Brain microvascular endothelial cell (primary cell): ENCODE measurements around the gene BORCS5.

Experiments
- DNase-seq: peaks from one replicate; pipeline ENCODE4 v3.0.0-alpha.2; 2020
- H3K27ac ChIP-seq: fragments of 250-450 bp; sonication (Bioruptor Pico); 2 replicates; pipeline ENCODE4 v1.5.1; 2020; ENCODE audit warnings: mild to moderate bottlenecking, moderate library complexity
- H3K27me3 ChIP-seq: fragments of 250-450 bp; sonication (Bioruptor Pico); replicated peaks from 2 replicates; pipeline ENCODE4 v1.5.1; 2020; ENCODE audit warnings: mild to moderate bottlenecking
- H3K36me3 ChIP-seq: fragments of 250-450 bp; sonication (Bioruptor Pico); replicated peaks from 2 replicates; pipeline ENCODE4 v1.5.1; 2020; ENCODE audit warnings: mild to moderate bottlenecking
- H3K4me3 ChIP-seq: 2 replicates; pipeline ENCODE4 v1.5.1; 2011; ENCODE audit warnings: low read depth, mild to moderate bottlenecking, control low read depth, low read length, moderate library complexity
- CTCF ChIP-seq: IDR thresholded peaks from 2 replicates; pipeline ENCODE4 v1.5.1; 2011; ENCODE audit warnings: low read depth, mild to moderate bottlenecking, moderate library complexity, low read length, control low read depth, inconsistent platforms; ENCODE audit errors: missing control alignments
- in situ Hi-C: cut with HindIII; loops from 2 replicates; pipeline ENCODE4 v1.10.0; 2017; ENCODE audit warnings: low sequenced_read_pairs, low pct_ligation_motif_present

Gene BORCS5

DNA sequence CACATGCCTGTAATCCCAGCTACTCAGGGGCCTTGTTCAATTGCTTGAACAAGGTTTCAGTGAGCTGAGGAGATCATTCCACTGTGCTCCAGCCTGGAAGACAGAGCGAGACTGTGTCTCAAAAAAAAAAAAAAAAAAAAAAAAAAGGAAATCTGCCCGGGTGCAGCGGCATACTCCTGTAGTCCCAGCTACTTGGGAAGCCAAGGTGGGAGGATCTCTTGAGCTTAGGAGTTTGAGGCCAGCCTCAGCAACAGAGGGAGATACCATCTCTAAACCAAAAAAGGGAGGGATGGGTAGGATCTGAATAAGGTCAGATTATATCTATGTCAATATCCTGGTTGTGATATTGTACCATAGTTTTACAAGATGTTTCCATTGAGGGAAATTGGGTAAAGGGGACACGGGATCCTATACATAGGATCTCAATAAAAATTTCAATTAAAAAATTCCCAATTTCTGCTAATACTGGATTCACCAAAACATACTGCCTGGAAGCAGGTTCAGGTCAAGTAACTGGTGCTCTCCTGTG, 76.4 kb downstream of the BORCS5 start:
- Histone ChIP-seq H3K27ac (no peak overlapping the region), H3K36me3 (no peaks in the 10 kb centered on the region), H3K27me3 (no peaks in the 10 kb centered on the region), H3K4me3 (no peak overlapping the region)
- no peak for DNase-seq
- TF ChIP-seq CTCF = no peak
- in situ Hi-C loops = no loop called here

- Histone ChIP-seq H3K27me3 (no peaks in the 10 kb centered on the region), H3K27ac (no peak overlapping the region), H3K36me3 (no peaks in the 10 kb centered on the region), H3K4me3 (no peak overlapping the region)
- in situ Hi-C loops = no loop called here
- TF ChIP-seq CTCF = no peak
- DNase-seq = peak; percentile 57
These were observed 80.0 kb downstream of the BORCS5 start for GRCh38 chr12:12436831-12437345.

DNA sequence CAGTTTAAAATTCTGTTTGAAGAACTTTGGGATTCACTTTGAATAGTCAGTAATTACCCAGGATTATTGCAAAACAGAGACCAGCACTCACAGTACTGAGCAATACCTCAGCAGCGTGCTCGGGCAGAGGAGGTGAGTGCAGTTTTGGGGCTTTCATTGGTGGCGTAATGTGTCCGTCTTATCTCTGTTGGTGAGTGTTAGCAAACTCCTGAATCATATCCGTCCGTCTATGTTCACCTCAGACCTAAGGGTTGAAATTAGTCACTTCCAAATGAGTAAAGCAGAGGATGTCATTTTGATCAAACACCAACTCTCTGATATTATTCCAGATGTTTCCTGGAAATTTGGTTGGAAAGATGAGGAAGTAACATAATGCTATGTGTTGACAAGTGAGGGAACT, 82.8 kb downstream of the BORCS5 start:
- H3K27me3 ChIP-seq = no peaks in the 10 kb centered on the region
- TF ChIP-seq CTCF = no peak
- no peaks in the 10 kb centered on the region for H3K36me3 ChIP-seq
- DNase-seq = peak; percentile 79
- in situ Hi-C loops = no loop called here
- H3K4me3 ChIP-seq = no peak overlapping the region
- H3K27ac ChIP-seq = no peak overlapping the region

DNA sequence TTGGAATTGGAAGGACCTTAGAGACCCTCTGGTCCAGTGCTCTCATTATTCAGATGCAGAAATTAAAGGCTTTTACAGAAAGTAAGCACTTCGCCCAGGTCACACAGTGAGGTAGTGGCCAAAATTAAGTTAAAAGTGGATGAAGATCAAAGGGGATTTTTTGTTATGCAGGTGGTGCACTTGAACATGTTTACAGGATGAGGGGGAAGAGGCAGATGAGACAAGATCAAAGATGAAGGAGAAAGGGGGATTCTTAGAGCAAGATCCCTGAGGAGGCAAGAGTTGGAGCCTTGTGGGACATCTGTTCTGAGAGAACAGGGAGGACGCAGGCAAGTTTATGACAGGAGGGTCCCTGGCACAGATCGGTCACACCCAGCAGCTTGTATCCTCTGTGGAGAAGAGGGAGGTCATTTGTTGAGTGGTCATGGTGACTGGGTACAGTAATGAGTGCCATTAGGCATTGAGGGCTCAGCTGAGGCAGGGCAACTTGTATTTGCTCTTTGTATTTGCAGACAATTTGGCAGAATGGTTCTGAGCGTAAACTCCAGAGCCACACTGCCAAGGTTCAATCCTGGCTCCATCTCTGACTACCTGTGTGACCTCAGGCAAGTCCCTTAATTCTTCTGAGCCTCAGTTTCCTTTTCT, 84.0 kb downstream of the BORCS5 start:
- in situ Hi-C loops = no loop called here
- DNase-seq = no peak
- Histone ChIP-seq H3K27ac (no peak overlapping the region), H3K27me3 (no peaks in the 10 kb centered on the region), H3K4me3 (no peak overlapping the region), H3K36me3 (no peaks in the 10 kb centered on the region)
- no peak for TF ChIP-seq CTCF

GRCh38 chr12:12441429-12441807, 84.5 kb downstream of the BORCS5 start:
- Histone ChIP-seq H3K4me3 (no peak overlapping the region), H3K27me3 (no peaks in the 10 kb centered on the region), H3K36me3 (no peaks in the 10 kb centered on the region), H3K27ac (no peak overlapping the region)
- no peak for DNase-seq
- no peak for TF ChIP-seq CTCF
- in situ Hi-C loops = no loop called here

DNA sequence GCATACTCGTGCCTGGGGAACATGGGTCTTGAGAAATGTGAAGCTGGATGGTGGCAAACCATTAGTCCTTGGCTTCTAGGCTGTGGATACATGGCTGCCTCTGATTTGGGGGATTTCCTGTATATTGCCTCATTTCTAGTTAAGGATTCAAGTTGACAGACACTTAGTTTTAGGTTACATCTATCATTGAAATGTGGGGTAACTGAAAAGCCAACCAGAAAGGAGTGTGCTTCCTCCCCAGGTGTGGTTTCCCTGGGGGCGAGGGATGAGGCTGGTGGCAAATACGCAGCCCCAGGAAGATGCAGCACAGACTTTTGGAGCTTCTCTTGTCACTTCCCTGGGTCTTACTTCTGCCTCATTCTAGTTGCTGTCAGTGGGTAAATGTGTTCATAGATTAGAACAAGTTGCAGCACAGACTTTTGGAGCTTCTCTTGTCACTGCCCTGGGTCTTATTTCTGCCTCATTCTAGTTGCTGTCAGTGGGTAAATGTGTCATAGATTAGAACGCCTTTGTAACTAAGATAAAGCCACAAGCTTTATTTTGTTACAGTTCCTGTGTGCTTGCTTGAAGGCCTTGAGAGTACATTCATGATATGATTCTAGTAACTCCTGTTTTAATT, 85.1 kb downstream of the BORCS5 start:
- Histone ChIP-seq H3K27ac (peak overlapping the region; percentile 84), H3K4me3 (no peak overlapping the region), H3K27me3 (no peaks in the 10 kb centered on the region), H3K36me3 (no peaks in the 10 kb centered on the region)
- no peak for TF ChIP-seq CTCF
- in situ Hi-C loops = no loop called here
- peak; percentile 54 for DNase-seq
